Measurements from ENCODE around the gene PRIMPOL.
"Not testable (repeated sequence)": the region's sequence is repeated elsewhere in the genome, so short reads cannot be mapped to it uniquely, and the experiment has no call there.

PRIMPOL gene

GRCh38 chr4:184740980-184741391 lies 91.4 kb downstream of the PRIMPOL start:
- peaks cover 2% of the 10 kb centered on the region for H3K4me1 ChIP-seq (ENCODE audit: insufficient read depth, low read length, severe bottlenecking)
- H3K9me2 ChIP-seq (ENCODE audit: low read depth, low read length), result no peaks in the 10 kb centered on the region
- no peak overlapping the region for H2AFZ ChIP-seq (ENCODE audit: low read length)
- H3K4me3 ChIP-seq (ENCODE audit: low read depth, low read length, poor library complexity, severe bottlenecking), result no peak overlapping the region
- H3K27me3 ChIP-seq (ENCODE audit: insufficient read depth, low read length), result no peaks in the 10 kb centered on the region
- no peak overlapping the region for H3K9ac ChIP-seq (ENCODE audit: low read length)
- no peak overlapping the region for H3K27ac ChIP-seq (ENCODE audit: low read depth, low read length, poor library complexity, severe bottlenecking)
- H4K20me1 ChIP-seq (ENCODE audit: insufficient read depth, low read length), result no peaks in the 10 kb centered on the region
- no peaks in the 10 kb centered on the region for H3F3A ChIP-seq (ENCODE audit: insufficient read depth, low read length)
- H3K9me3 ChIP-seq (ENCODE audit: low read length), result no peaks in the 10 kb centered on the region
- no peak overlapping the region for H3K4me2 ChIP-seq (ENCODE audit: low read length)
- no peaks in the 10 kb centered on the region for H3K36me3 ChIP-seq (ENCODE audit: insufficient read depth, low read length)
- TF ChIP-seq CTCF (IDR thresholded peaks at IDR 0.05; ENCODE audit: low read length), result no peak
- no peak for TF ChIP-seq EZH2 (IDR thresholded peaks at IDR 0.05; ENCODE audit: borderline replicate concordance, low read length)
- H3K79me2 ChIP-seq (ENCODE audit: insufficient read depth, low read length), result no peaks in the 10 kb centered on the region

DNA sequence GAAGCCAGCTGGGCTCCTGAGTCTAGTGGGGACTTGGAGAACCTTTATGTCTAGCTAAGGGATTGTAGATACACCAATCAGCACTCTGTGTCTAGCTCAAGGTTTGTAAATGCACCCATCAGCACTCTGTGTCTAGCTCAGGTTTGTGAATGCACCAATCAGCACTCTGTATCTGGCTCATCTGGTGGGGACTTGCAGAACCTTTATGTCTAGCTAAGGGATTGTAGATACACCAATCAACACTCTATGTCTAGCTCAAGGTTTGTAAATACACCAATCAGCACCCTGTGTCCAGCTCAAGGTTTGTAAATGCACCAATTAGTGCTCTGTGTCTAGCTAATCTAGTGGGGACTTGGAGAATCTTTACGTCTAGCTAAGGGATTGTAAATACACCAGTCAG lies 92.1 kb downstream of the PRIMPOL start:
- H2AFZ ChIP-seq (ENCODE audit: low read length); H3K4me3 ChIP-seq (ENCODE audit: low read depth, low read length, poor library complexity, severe bottlenecking); H3K36me3 ChIP-seq (ENCODE audit: insufficient read depth, low read length); H3K27ac ChIP-seq (ENCODE audit: low read depth, low read length, poor library complexity, severe bottlenecking); H3K4me2 ChIP-seq (ENCODE audit: low read length); H3K9ac ChIP-seq (ENCODE audit: low read length); H4K20me1 ChIP-seq (ENCODE audit: insufficient read depth, low read length); H3F3A ChIP-seq (ENCODE audit: insufficient read depth, low read length); H3K79me2 ChIP-seq (ENCODE audit: insufficient read depth, low read length); H3K9me3 ChIP-seq (ENCODE audit: low read length); H3K4me1 ChIP-seq (ENCODE audit: insufficient read depth, low read length, severe bottlenecking); H3K27me3 ChIP-seq (ENCODE audit: insufficient read depth, low read length); H3K9me2 ChIP-seq (ENCODE audit: low read depth, low read length): not testable (repeated sequence)

DNA sequence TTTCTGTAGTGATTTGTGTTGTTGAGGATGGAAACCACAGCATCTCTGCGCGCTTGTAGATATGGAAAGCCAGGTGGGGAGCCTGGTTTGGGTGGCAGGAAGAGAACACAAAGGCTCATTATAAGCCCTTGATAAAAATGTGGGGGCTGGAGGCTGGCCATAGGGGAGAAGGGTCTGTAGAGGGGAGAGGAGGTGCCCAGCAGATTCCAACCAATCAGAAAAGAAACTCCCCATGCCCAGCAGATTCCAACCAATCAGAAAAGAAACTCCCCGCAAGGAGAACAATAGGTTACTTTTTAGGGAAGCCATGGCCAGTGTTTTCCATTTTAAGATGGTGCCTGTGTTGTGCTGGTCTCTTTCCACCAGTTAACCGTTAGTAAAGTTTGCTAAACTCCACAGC lies 94.1 kb downstream of the PRIMPOL start:
- H4K20me1 ChIP-seq (ENCODE audit: insufficient read depth, low read length), result no peaks in the 10 kb centered on the region
- H3K4me1 ChIP-seq (ENCODE audit: insufficient read depth, low read length, severe bottlenecking), result peaks cover 11% of the 10 kb centered on the region
- H3K4me2 ChIP-seq (ENCODE audit: low read length), result no peak overlapping the region
- H3K27me3 ChIP-seq (ENCODE audit: insufficient read depth, low read length), result no peaks in the 10 kb centered on the region
- no peak overlapping the region for H3K27ac ChIP-seq (ENCODE audit: low read depth, low read length, poor library complexity, severe bottlenecking)
- no peaks in the 10 kb centered on the region for H3K9me2 ChIP-seq (ENCODE audit: low read depth, low read length)
- no peak overlapping the region for H2AFZ ChIP-seq (ENCODE audit: low read length)
- no peaks in the 10 kb centered on the region for H3F3A ChIP-seq (ENCODE audit: insufficient read depth, low read length)
- H3K9ac ChIP-seq (ENCODE audit: low read length), result no peak overlapping the region
- no peak overlapping the region for H3K4me3 ChIP-seq (ENCODE audit: low read depth, low read length, poor library complexity, severe bottlenecking)
- no peaks in the 10 kb centered on the region for H3K79me2 ChIP-seq (ENCODE audit: insufficient read depth, low read length)
- no peaks in the 10 kb centered on the region for H3K9me3 ChIP-seq (ENCODE audit: low read length)
- TF ChIP-seq CTCF (IDR thresholded peaks at IDR 0.05; ENCODE audit: low read length), result no peak
- no peak for TF ChIP-seq EZH2 (IDR thresholded peaks at IDR 0.05; ENCODE audit: borderline replicate concordance, low read length)
- H3K36me3 ChIP-seq (ENCODE audit: insufficient read depth, low read length), result no peaks in the 10 kb centered on the region

- H3K36me3 ChIP-seq (ENCODE audit: insufficient read depth, low read length), result no peaks in the 10 kb centered on the region
- no peaks in the 10 kb centered on the region for H3F3A ChIP-seq (ENCODE audit: insufficient read depth, low read length)
- peaks cover 11% of the 10 kb centered on the region for H3K4me1 ChIP-seq (ENCODE audit: insufficient read depth, low read length, severe bottlenecking)
- H3K27me3 ChIP-seq (ENCODE audit: insufficient read depth, low read length), result no peaks in the 10 kb centered on the region
- no peak overlapping the region for H2AFZ ChIP-seq (ENCODE audit: low read length)
- H3K9me2 ChIP-seq (ENCODE audit: low read depth, low read length), result no peaks in the 10 kb centered on the region
- H3K4me3 ChIP-seq (ENCODE audit: low read depth, low read length, poor library complexity, severe bottlenecking), result no peak overlapping the region
- H4K20me1 ChIP-seq (ENCODE audit: insufficient read depth, low read length), result no peaks in the 10 kb centered on the region
- TF ChIP-seq CTCF (IDR thresholded peaks at IDR 0.05; ENCODE audit: low read length), result no peak
- TF ChIP-seq EZH2 (IDR thresholded peaks at IDR 0.05; ENCODE audit: borderline replicate concordance, low read length), result no peak
- H3K27ac ChIP-seq (ENCODE audit: low read depth, low read length, poor library complexity, severe bottlenecking), result no peak overlapping the region
- no peak overlapping the region for H3K4me2 ChIP-seq (ENCODE audit: low read length)
- no peaks in the 10 kb centered on the region for H3K79me2 ChIP-seq (ENCODE audit: insufficient read depth, low read length)
- H3K9me3 ChIP-seq (ENCODE audit: low read length), result no peaks in the 10 kb centered on the region
- no peak overlapping the region for H3K9ac ChIP-seq (ENCODE audit: low read length)
Measured at GRCh38 chr4:184744236-184744635, 94.7 kb downstream of the PRIMPOL start.

Data from OCI-LY1 (cell line).